HG03521 (cell line): ENCODE measurements around the gene TCF12.

Experiments used
- ATAC-seq: cut with Tn5 transposase; IDR thresholded peaks from one replicate; pipeline ENCODE4 v1.9.1; 2021; ENCODE audit warnings: mild to moderate bottlenecking, moderate library complexity; ENCODE audit not compliant: unreplicated experiment

The TCF12 gene

GRCh38 chr15:57235873-57236272 lies 317.4 kb downstream of the TCF12 start:
- no peak for ATAC-seq

GRCh38 chr15:57236561-57237300 lies 318.3 kb downstream of the TCF12 start:
- ATAC-seq: no peak

- no peak for ATAC-seq
Observed at GRCh38 chr15:57237301-57237642, 318.8 kb downstream of the TCF12 start.

GRCh38 chr15:57237676-57238075 lies 319.2 kb downstream of the TCF12 start:
- no peak for ATAC-seq

- no peak for ATAC-seq
Observed at GRCh38 chr15:57245130-57245529, 326.7 kb downstream of the TCF12 start.

GRCh38 chr15:57245714-57246113 lies 327.3 kb downstream of the TCF12 start:
- no peak for ATAC-seq

GRCh38 chr15:57248074-57248473 lies 329.6 kb downstream of the TCF12 start:
- no peak for ATAC-seq

GRCh38 chr15:57251308-57251707 lies 332.9 kb downstream of the TCF12 start:
- no peak for ATAC-seq

- no peak for ATAC-seq
Observed at GRCh38 chr15:57251941-57252340, 333.5 kb downstream of the TCF12 start.

- ATAC-seq: no peak
Observed at GRCh38 chr15:57253082-57253481, 334.6 kb downstream of the TCF12 start.

GRCh38 chr15:57253500-57253899 lies 335.1 kb downstream of the TCF12 start:
- ATAC-seq: no peak

- no peak for ATAC-seq
Observed at GRCh38 chr15:57255751-57256341, 337.4 kb downstream of the TCF12 start.

- ATAC-seq: no peak
Observed at GRCh38 chr15:57256939-57257338, 338.5 kb downstream of the TCF12 start.

GRCh38 chr15:57259568-57260040 lies 341.2 kb downstream of the TCF12 start:
- ATAC-seq: no peak

GRCh38 chr15:57263520-57263919 lies 345.1 kb downstream of the TCF12 start:
- ATAC-seq: no peak

- ATAC-seq: no peak
Observed at GRCh38 chr15:57272771-57273357, 354.4 kb downstream of the TCF12 start.

- ATAC-seq: no peak
Observed at GRCh38 chr15:57273402-57273801, 355.0 kb downstream of the TCF12 start.

GRCh38 chr15:57278439-57278838 lies 360.0 kb downstream of the TCF12 start:
- no peak for ATAC-seq

GRCh38 chr15:57280464-57280863 lies 362.0 kb downstream of the TCF12 start:
- no peak for ATAC-seq

GRCh38 chr15:57281321-57281720 lies 362.9 kb downstream of the TCF12 start:
- no peak for ATAC-seq

- ATAC-seq: no peak
Observed at GRCh38 chr15:57282686-57283085, 364.2 kb downstream of the TCF12 start.

GRCh38 chr15:57283774-57284503 lies 365.5 kb downstream of the TCF12 start:
- ATAC-seq: no peak
